Mesenchymal stem cell (in vitro differentiated cells and primary cell): ENCODE results near the gene UGT2B7.

ENCODE experiments used
- DNase-seq: peaks from one replicate; pipeline ENCODE4 v3.0.0-alpha.2; 2013
- H2AFZ ChIP-seq: one replicate; pipeline ENCODE4 v1.6.1; 2013; ENCODE audit warnings: low read depth, mild to moderate bottlenecking, control low read depth, inconsistent platforms, low read length, moderate library complexity
- H2AK5ac ChIP-seq: 2 replicates; pipeline ENCODE4 v1.6.1; 2013; ENCODE audit warnings: low read length, moderate library complexity, mild to moderate bottlenecking, inconsistent platforms; ENCODE audit not compliant: severe bottlenecking
- H2BK120ac ChIP-seq: one replicate; pipeline ENCODE4 v1.6.1; 2013; ENCODE audit warnings: low read depth, mild to moderate bottlenecking, inconsistent platforms, low read length, moderate library complexity
- H2BK12ac ChIP-seq, 2 experiments: one replicate each; pipeline ENCODE4 v1.6.1; 2013; ENCODE audit warnings: inconsistent platforms in 2 of 2, low read length in 2 of 2, mild to moderate bottlenecking in 2 of 2, moderate library complexity in 2 of 2, control low read depth in 1 of 2
- H2BK15ac ChIP-seq: one replicate; pipeline ENCODE4 v1.6.1; 2013; ENCODE audit warnings: mild to moderate bottlenecking, low read depth, inconsistent platforms; ENCODE audit not compliant: poor library complexity, severe bottlenecking
- H2BK5ac ChIP-seq: 2 replicates; pipeline ENCODE4 v1.6.1; 2013; ENCODE audit warnings: low read depth, mild to moderate bottlenecking, low read length, control low read depth, inconsistent platforms; ENCODE audit not compliant: poor library complexity, severe bottlenecking
- H3K14ac ChIP-seq, 2 experiments: one replicate each; pipeline ENCODE4 v1.6.1; 2013; ENCODE audit warnings: inconsistent platforms in 2 of 2, low read length in 2 of 2, control low read depth in 1 of 2, mild to moderate bottlenecking in 1 of 2, moderate library complexity in 1 of 2
- H3K18ac ChIP-seq, 2 experiments: one replicate each; pipeline ENCODE4 v1.6.1; 2013; ENCODE audit warnings: inconsistent platforms in 2 of 2, low read length in 2 of 2, control low read depth in 1 of 2, low read depth in 1 of 2, mild to moderate bottlenecking in 1 of 2
- H3K23ac ChIP-seq, 2 experiments: one replicate each; pipeline ENCODE4 v1.6.1; 2013; ENCODE audit warnings: inconsistent platforms in 2 of 2, low read length in 2 of 2, mild to moderate bottlenecking in 2 of 2, moderate library complexity in 2 of 2, control low read depth in 1 of 2
- H3K27ac ChIP-seq: 2 replicates; pipeline ENCODE4 v1.5.1; 2013; ENCODE audit warnings: mild to moderate bottlenecking, moderate library complexity, low read length, control low read depth, inconsistent platforms; ENCODE audit not compliant: poor library complexity, severe bottlenecking
- H3K27me3 ChIP-seq, 2 experiments: 2 replicates each; pipeline versions ENCODE4 v1.6.1 to v1.7.0; 2013; ENCODE audit warnings: low read length in 2 of 2, mild to moderate bottlenecking in 2 of 2, moderate library complexity in 2 of 2, control low read depth in 1 of 2, inconsistent platforms in 1 of 2; ENCODE audit not compliant: control insufficient read depth in 1 of 2, insufficient read depth in 1 of 2
- H3K36me3 ChIP-seq, 2 experiments: 2 replicates each; pipeline versions ENCODE4 v1.6.1 to v1.7.0; 2013; ENCODE audit warnings: low read length in 2 of 2, control low read depth in 1 of 2, inconsistent platforms in 1 of 2, low read depth in 1 of 2, mild to moderate bottlenecking in 1 of 2; ENCODE audit not compliant: insufficient read depth in 2 of 2, control insufficient read depth in 1 of 2
- H3K4ac ChIP-seq, 2 experiments: one replicate each; pipeline ENCODE4 v1.6.1; 2013; ENCODE audit warnings: inconsistent platforms in 2 of 2, low read length in 2 of 2, mild to moderate bottlenecking in 2 of 2, moderate library complexity in 2 of 2, control low read depth in 1 of 2, low read depth in 1 of 2
- H3K4me1 ChIP-seq: 2 replicates; pipeline ENCODE4 v1.6.1; 2013; ENCODE audit warnings: low read depth, low read length, control low read depth; ENCODE audit not compliant: control insufficient read depth, insufficient read depth
- H3K4me2 ChIP-seq: 2 replicates; pipeline ENCODE4 v1.6.1; 2013; ENCODE audit warnings: low read length, mild to moderate bottlenecking, inconsistent platforms; ENCODE audit not compliant: poor library complexity, severe bottlenecking
- H3K4me3 ChIP-seq, 2 experiments: 2 replicates each; pipeline versions ENCODE4 v1.5.1 to v1.7.0; 2013; ENCODE audit warnings: low read length in 2 of 2, mild to moderate bottlenecking in 2 of 2, control low read depth in 1 of 2, low read depth in 1 of 2; ENCODE audit not compliant: insufficient read depth in 1 of 2
- H3K79me1 ChIP-seq: replicated peaks from 2 replicates; pipeline ENCODE4 v1.6.1; 2013; ENCODE audit warnings: mild to moderate bottlenecking, control low read depth, low read length, inconsistent platforms; ENCODE audit not compliant: poor library complexity, severe bottlenecking
- H3K9ac ChIP-seq: 2 replicates; pipeline ENCODE4 v1.7.0; 2013; ENCODE audit warnings: mild to moderate bottlenecking, low read length, moderate library complexity
- H3K9me3 ChIP-seq: 2 replicates; pipeline ENCODE4 v1.7.0; 2013; ENCODE audit warnings: mild to moderate bottlenecking, low read length; ENCODE audit not compliant: control insufficient read depth
- H4K8ac ChIP-seq: one replicate; pipeline ENCODE4 v1.6.1; 2013; ENCODE audit warnings: inconsistent platforms, mild to moderate bottlenecking, low read length, moderate library complexity
- H4K91ac ChIP-seq: one replicate; pipeline ENCODE4 v1.6.1; 2013; ENCODE audit warnings: mild to moderate bottlenecking, low read length, inconsistent platforms
- WGBS: methylation state at CpG from one replicate; pipeline ENCODE4 v1.1.7; 2013; ENCODE audit warnings: mixed read lengths; 5-methylcytosine and 5-hydroxymethylcytosine counted together

Gene UGT2B7

GRCh38 chr4:69122476-69122875 lies 26.2 kb downstream of the UGT2B7 start:
- Histone ChIP-seq H2BK120ac (no peak overlapping the region), H3K9me3 (no peaks in the 10 kb centered on the region), H3K4ac (no peak overlapping the region), H3K27ac (no peak overlapping the region), H3K18ac (no peak overlapping the region), H4K8ac (no peak overlapping the region), H2BK5ac (no peak overlapping the region), H3K14ac (no peak overlapping the region), H3K4me3 (no peak overlapping the region), H3K79me1 (no peaks in the 10 kb centered on the region), H3K4me2 (no peak overlapping the region), H3K36me3 (no peaks in the 10 kb centered on the region), H3K27me3 (no peaks in the 10 kb centered on the region), H2BK12ac (no peak overlapping the region), H2AFZ (no peak overlapping the region), H2AK5ac (no peak overlapping the region), H3K23ac (no peak overlapping the region), H4K91ac (no peak overlapping the region), H3K4me1 (no peaks in the 10 kb centered on the region), H2BK15ac (no peak overlapping the region), H3K9ac (no peak overlapping the region)
- DNase-seq = no peak
- 100% methylated on average over 2 of the region's 3 CpGs for WGBS

GRCh38 chr4:69124941-69125340 lies 28.7 kb downstream of the UGT2B7 start:
- H3K79me1 ChIP-seq = no peaks in the 10 kb centered on the region
- H4K8ac ChIP-seq = peak overlapping the region; percentile 54
- no peak overlapping the region for H3K4me3 ChIP-seq
- no peaks in the 10 kb centered on the region for H3K9me3 ChIP-seq
- H2BK12ac ChIP-seq = no peak overlapping the region
- H2AFZ ChIP-seq = no peak overlapping the region
- no peak overlapping the region for H3K23ac ChIP-seq
- no peak overlapping the region for H2AK5ac ChIP-seq
- WGBS = 100% methylated on average over 1 of the region's 1 CpG
- no peak for DNase-seq
- no peak overlapping the region for H2BK5ac ChIP-seq
- H3K27me3 ChIP-seq = no peaks in the 10 kb centered on the region
- H4K91ac ChIP-seq = peak overlapping the region; percentile 61
- no peak overlapping the region for H3K4me2 ChIP-seq
- no peak overlapping the region for H3K4ac ChIP-seq
- H3K27ac ChIP-seq = no peak overlapping the region
- H2BK15ac ChIP-seq = peak overlapping the region; percentile 89
- no peak overlapping the region for H3K18ac ChIP-seq
- H2BK120ac ChIP-seq = no peak overlapping the region
- no peaks in the 10 kb centered on the region for H3K36me3 ChIP-seq
- no peak overlapping the region for H3K14ac ChIP-seq
- no peak overlapping the region for H3K9ac ChIP-seq
- no peaks in the 10 kb centered on the region for H3K4me1 ChIP-seq

- H2BK5ac ChIP-seq = no peak overlapping the region
- no peak overlapping the region for H4K91ac ChIP-seq
- H3K27me3 ChIP-seq = no peaks in the 10 kb centered on the region
- H2BK12ac ChIP-seq = no peak overlapping the region
- H2AFZ ChIP-seq = no peak overlapping the region
- no peak overlapping the region for H4K8ac ChIP-seq
- no peak for DNase-seq
- no peak overlapping the region for H2BK15ac ChIP-seq
- no peak overlapping the region for H3K4me2 ChIP-seq
- no peaks in the 10 kb centered on the region for H3K36me3 ChIP-seq
- H3K18ac ChIP-seq = no peak overlapping the region
- no peaks in the 10 kb centered on the region for H3K79me1 ChIP-seq
- no peak overlapping the region for H3K14ac ChIP-seq
- H3K4me3 ChIP-seq = no peak overlapping the region
- H2BK120ac ChIP-seq = no peak overlapping the region
- H3K23ac ChIP-seq = no peak overlapping the region
- H3K9ac ChIP-seq = no peak overlapping the region
- H2AK5ac ChIP-seq = no peak overlapping the region
- no peaks in the 10 kb centered on the region for H3K9me3 ChIP-seq
- no peak overlapping the region for H3K4ac ChIP-seq
- no peak overlapping the region for H3K27ac ChIP-seq
- no peaks in the 10 kb centered on the region for H3K4me1 ChIP-seq
Measured at GRCh38 chr4:69126024-69126423, 29.8 kb downstream of the UGT2B7 start.

- no peak overlapping the region for H3K14ac ChIP-seq
- no peak overlapping the region for H3K18ac ChIP-seq
- H3K27ac ChIP-seq = no peak overlapping the region
- H3K4me3 ChIP-seq = no peak overlapping the region
- H3K36me3 ChIP-seq = no peaks in the 10 kb centered on the region
- H2BK12ac ChIP-seq = no peak overlapping the region
- no peak overlapping the region for H4K91ac ChIP-seq
- H3K79me1 ChIP-seq = no peaks in the 10 kb centered on the region
- no peak overlapping the region for H3K4me2 ChIP-seq
- H2BK15ac ChIP-seq = no peak overlapping the region
- no peak overlapping the region for H2AK5ac ChIP-seq
- H3K23ac ChIP-seq = no peak overlapping the region
- no peak overlapping the region for H3K4ac ChIP-seq
- no peak overlapping the region for H3K9ac ChIP-seq
- H2BK120ac ChIP-seq = no peak overlapping the region
- DNase-seq = no peak
- H2BK5ac ChIP-seq = no peak overlapping the region
- no peaks in the 10 kb centered on the region for H3K27me3 ChIP-seq
- H2AFZ ChIP-seq = no peak overlapping the region
- no peak overlapping the region for H4K8ac ChIP-seq
- no peaks in the 10 kb centered on the region for H3K9me3 ChIP-seq
- no peaks in the 10 kb centered on the region for H3K4me1 ChIP-seq
Measured at GRCh38 chr4:69133993-69134392, 37.7 kb downstream of the UGT2B7 start.
